Keratinocyte (primary cell): ENCODE results near the gene LHFPL3. TPM values are rescaled to one million over a fixed set of nuclear protein-coding genes. Genes with fewer than 3 reads are reported as not detected.

Source experiments
- DNase-seq: peaks from one replicate; pipeline ENCODE4 v3.0.0-alpha.2; 2011; ENCODE audit warnings: low read depth, missing footprints, low spot score
- FAIRE-seq: peaks from 2 replicates; lab custom pipeline; 2011; peaks lifted over from hg19 to GRCh38; lab: Jason Lieb, UNC
- H2AFZ ChIP-seq: 2 replicates; pipeline ENCODE4 v1.6.0; 2012; ENCODE audit warnings: low read length, control low read depth, inconsistent platforms; ENCODE audit not compliant: control insufficient read depth
- H3K27ac ChIP-seq: 2 replicates; pipeline ENCODE4 v1.5.1; 2011; ENCODE audit warnings: low read length; ENCODE audit not compliant: control insufficient read depth, insufficient read depth
- H3K27me3 ChIP-seq: 3 replicates; pipeline ENCODE4 v1.6.0; 2011; ENCODE audit warnings: low read length; ENCODE audit not compliant: control insufficient read depth, insufficient read depth; ENCODE audit errors: extremely low read depth
- H3K36me3 ChIP-seq, 2 experiments: 2 replicates in 1 of 2; 3 replicates in 1 of 2; pipeline ENCODE4 v1.5.1; 2011; ENCODE audit warnings: low read length in 2 of 2, mild to moderate bottlenecking in 1 of 2; ENCODE audit not compliant: control insufficient read depth in 2 of 2, insufficient read depth in 2 of 2; ENCODE audit errors: extremely low read depth in 1 of 2
- H3K4me1 ChIP-seq: 3 replicates; pipeline ENCODE4 v1.5.1; 2011; ENCODE audit warnings: low read length; ENCODE audit not compliant: control insufficient read depth, insufficient read depth; ENCODE audit errors: extremely low read depth
- H3K4me2 ChIP-seq: 3 replicates; pipeline ENCODE4 v1.6.0; 2011; ENCODE audit warnings: low read depth, low read length; ENCODE audit not compliant: control insufficient read depth, insufficient read depth; ENCODE audit errors: extremely low read depth
- H3K4me3 ChIP-seq, 3 experiments: fragments of 200-600 bp in 1 of 3; sonication (generic) in 1 of 3; 2 replicates in 2 of 3; 3 replicates in 1 of 3; pipeline ENCODE4 v1.5.1; 2011 to 2016; ENCODE audit warnings: low read length in 3 of 3, mild to moderate bottlenecking in 3 of 3, control low read depth in 2 of 3, inconsistent platforms in 1 of 3, low read depth in 1 of 3, mixed read lengths in 1 of 3, mixed run types in 1 of 3, moderate library complexity in 1 of 3; ENCODE audit not compliant: control insufficient read depth in 2 of 3, insufficient read depth in 2 of 3; ENCODE audit errors: extremely low read depth in 1 of 3
- H3K79me2 ChIP-seq: 2 replicates; pipeline ENCODE4 v1.6.0; 2012; ENCODE audit warnings: low read length; ENCODE audit not compliant: control insufficient read depth, insufficient read depth
- H3K9ac ChIP-seq: 3 replicates; pipeline ENCODE4 v1.6.0; 2011; ENCODE audit warnings: low read length; ENCODE audit not compliant: control insufficient read depth, insufficient read depth; ENCODE audit errors: extremely low read depth
- H3K9me1 ChIP-seq: 3 replicates; pipeline ENCODE4 v1.6.0; 2011; ENCODE audit warnings: low read length; ENCODE audit not compliant: control insufficient read depth, insufficient read depth; ENCODE audit errors: extremely low read depth
- H3K9me3 ChIP-seq: 2 replicates; pipeline ENCODE4 v1.5.1; 2012; ENCODE audit warnings: low read depth, low read length; ENCODE audit not compliant: control insufficient read depth
- H4K20me1 ChIP-seq: 3 replicates; pipeline ENCODE4 v1.6.0; 2011; ENCODE audit warnings: low read length; ENCODE audit not compliant: control insufficient read depth, insufficient read depth; ENCODE audit errors: extremely low read depth
- EZH2 ChIP-seq: IDR thresholded peaks from one replicate; pipeline ENCODE4 v1.6.1; 2012; ENCODE audit warnings: inconsistent platforms, mild to moderate bottlenecking, low read length, moderate library complexity
- dilution Hi-C: fragments of 300-500 bp; cut with MboI; formaldehyde crosslinking; loops from one replicate; pipeline ENCODE4 v1.7.0; 2020; ENCODE audit warnings: low sequenced_read_pairs; ENCODE audit not compliant: extremely low pct_ligation_motif_present
- polyA plus RNA-seq, 5 experiments: library from polyadenylated mRNA; depleted of rRNA in 3 of 5; stranded (reverse) in 3 of 5; stranded (forward) in 1 of 5; unstranded in 1 of 5; fragments of >200 nt; gene quantifications; 1 replicate in 1 of 5; 2 replicates in 3 of 5; 3 replicates in 1 of 5; pipeline versions ENCODE4 v1.2.1 to v1.2.3, GENCODE V29; 2011 to 2012; ENCODE audit warnings: missing spikeins in 2 of 5, low read depth in 1 of 5, low replicate concordance in 1 of 5
- TF ChIP-seq, protein P1 (sequence below), 3 experiments: IDR thresholded peaks in 1 of 3; conservative IDR thresholded peaks in 1 of 3; optimal IDR thresholded peaks in 1 of 3; 2 replicates in 2 of 3; 3 replicates in 1 of 3; pipeline versions ENCODE3 to v1.5.1; 2011; ENCODE audit warnings: low read length in 3 of 3, mild to moderate bottlenecking in 3 of 3, moderate library complexity in 2 of 3, control low read depth in 1 of 3, inconsistent platforms in 1 of 3; ENCODE audit not compliant: insufficient read depth in 2 of 3; ENCODE audit errors: extremely low read depth in 1 of 3

Gene LHFPL3
- polyA plus RNA-seq, 1 donor (not counting 4 experiments of a cell fraction or from before 2014, with no cell fraction given): not detected

DNA sequence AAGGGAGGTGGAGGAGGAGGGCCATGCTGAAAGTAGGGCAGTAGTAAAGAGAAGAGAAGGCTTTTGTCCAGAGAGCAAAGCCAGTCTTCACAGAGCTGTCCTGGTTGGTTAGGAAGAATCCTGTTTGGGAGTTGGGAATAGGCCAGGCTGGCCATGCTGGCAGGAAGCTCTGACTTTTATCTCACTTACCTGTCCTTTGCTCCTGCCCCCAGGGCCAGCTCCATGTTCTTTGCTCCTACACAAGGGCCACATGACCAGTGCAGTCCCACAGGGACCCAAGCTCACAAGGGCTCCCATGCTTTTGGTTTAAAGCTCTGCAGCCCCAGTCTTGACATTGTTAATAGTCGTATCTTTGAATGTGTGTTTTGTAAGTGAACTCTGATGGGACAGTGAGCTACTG, 524.0 kb downstream of the LHFPL3 start:
- TF ChIP-seq, protein P1, sequence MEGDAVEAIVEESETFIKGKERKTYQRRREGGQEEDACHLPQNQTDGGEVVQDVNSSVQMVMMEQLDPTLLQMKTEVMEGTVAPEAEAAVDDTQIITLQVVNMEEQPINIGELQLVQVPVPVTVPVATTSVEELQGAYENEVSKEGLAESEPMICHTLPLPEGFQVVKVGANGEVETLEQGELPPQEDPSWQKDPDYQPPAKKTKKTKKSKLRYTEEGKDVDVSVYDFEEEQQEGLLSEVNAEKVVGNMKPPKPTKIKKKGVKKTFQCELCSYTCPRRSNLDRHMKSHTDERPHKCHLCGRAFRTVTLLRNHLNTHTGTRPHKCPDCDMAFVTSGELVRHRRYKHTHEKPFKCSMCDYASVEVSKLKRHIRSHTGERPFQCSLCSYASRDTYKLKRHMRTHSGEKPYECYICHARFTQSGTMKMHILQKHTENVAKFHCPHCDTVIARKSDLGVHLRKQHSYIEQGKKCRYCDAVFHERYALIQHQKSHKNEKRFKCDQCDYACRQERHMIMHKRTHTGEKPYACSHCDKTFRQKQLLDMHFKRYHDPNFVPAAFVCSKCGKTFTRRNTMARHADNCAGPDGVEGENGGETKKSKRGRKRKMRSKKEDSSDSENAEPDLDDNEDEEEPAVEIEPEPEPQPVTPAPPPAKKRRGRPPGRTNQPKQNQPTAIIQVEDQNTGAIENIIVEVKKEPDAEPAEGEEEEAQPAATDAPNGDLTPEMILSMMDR (optimal IDR thresholded peaks at IDR 0.05 in 1 of 3, IDR thresholded peaks at IDR 0.05 in 1 of 3, conservative IDR thresholded peaks at IDR 0.05 in 1 of 3; ENCODE audit: extremely low read depth in 1 of 3, insufficient read depth in 2 of 3, low read length in 3 of 3): no peak
- no peak for TF ChIP-seq EZH2
- Histone ChIP-seq H3K27ac (no peak overlapping the region), H4K20me1 (no peaks in the 10 kb centered on the region), H3K27me3 (peaks cover 5% of the 10 kb centered on the region), H3K36me3 (no peaks in the 10 kb centered on the region), H3K4me2 (no peak overlapping the region), H3K4me1 (no peaks in the 10 kb centered on the region), H3K4me3 (no peak overlapping the region), H2AFZ (no peak overlapping the region), H3K79me2 (no peaks in the 10 kb centered on the region), H3K9ac (no peak overlapping the region), H3K9me1 (no peaks in the 10 kb centered on the region), H3K9me3 (no peaks in the 10 kb centered on the region)
- no peak for FAIRE-seq
- DNase-seq: no peak
- dilution Hi-C loops: no loop called here

DNA sequence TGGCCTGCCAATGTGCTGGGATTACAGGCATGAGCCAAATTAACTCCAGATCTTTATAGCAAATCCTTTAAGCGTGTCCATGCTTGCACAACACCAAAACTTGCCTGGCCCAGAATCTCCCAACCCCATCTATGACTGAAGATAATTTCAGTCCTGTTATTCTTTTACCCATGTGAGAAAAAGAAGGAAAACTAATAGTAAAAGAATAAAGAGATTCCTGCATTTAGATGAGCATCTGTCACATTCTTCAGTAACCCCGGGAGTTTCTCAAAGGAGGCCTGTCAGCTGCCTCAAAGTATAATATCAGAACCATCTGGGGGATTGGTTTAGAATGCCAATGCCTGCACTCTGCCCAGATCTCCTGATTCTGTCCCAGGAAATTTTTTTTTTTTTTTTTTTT, 527.5 kb downstream of the LHFPL3 start:
- Histone ChIP-seq H3K4me2 (no peak overlapping the region), H3K9me1 (no peaks in the 10 kb centered on the region), H3K79me2 (no peaks in the 10 kb centered on the region), H3K27me3 (peaks cover 5% of the 10 kb centered on the region), H3K27ac (no peak overlapping the region), H2AFZ (no peak overlapping the region), H3K9me3 (no peaks in the 10 kb centered on the region), H3K36me3 (no peaks in the 10 kb centered on the region), H4K20me1 (no peaks in the 10 kb centered on the region), H3K4me1 (no peaks in the 10 kb centered on the region), H3K4me3 (no peak overlapping the region), H3K9ac (no peak overlapping the region)
- no peak for FAIRE-seq
- no peak for TF ChIP-seq EZH2
- DNase-seq: no peak
- dilution Hi-C loops: no loop called here
